Erythroblast (primary cell): ENCODE results near the gene ULBP2.

Experiments used
- GATA1 ChIP-seq: IDR thresholded peaks from 2 replicates; pipeline ENCODE4 v1.6.1; 2011; ENCODE audit warnings: low read depth, mild to moderate bottlenecking, control low read depth, low read length, moderate library complexity
- POLR2A ChIP-seq: IDR thresholded peaks from 2 replicates; pipeline ENCODE4 v1.6.1; 2011; ENCODE audit warnings: mild to moderate bottlenecking, low read length

DNA sequence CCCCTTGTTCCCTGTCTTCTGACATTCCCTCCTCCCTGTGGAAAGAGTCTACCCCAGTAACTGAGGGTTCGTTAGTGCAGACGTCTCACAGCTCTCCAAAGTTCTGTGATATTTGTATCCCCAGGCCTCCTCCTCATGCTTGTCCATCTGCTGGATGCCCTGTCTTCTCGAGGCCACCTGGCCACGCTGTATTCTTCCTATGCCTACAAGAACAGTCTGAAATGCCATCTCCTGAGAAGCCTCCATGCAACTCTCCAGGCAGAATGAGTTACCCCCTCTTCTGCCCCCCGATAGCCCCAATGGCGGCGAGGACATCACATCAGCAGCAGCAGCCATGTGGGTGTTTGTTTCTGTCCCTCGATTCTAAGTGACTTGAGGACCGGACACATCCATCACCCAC lies 9.3 kb downstream of the ULBP2 start:
- TF ChIP-seq POLR2A = no peak
- no peak for TF ChIP-seq GATA1
